ENCODE results near the gene NET1. TPM values are rescaled to one million over a fixed set of nuclear protein-coding genes. Genes with fewer than 3 reads are reported as not detected.
"Not testable (repeated sequence)": the region's sequence is repeated elsewhere in the genome, so short reads cannot be mapped to it uniquely, and the experiment has no call there.

Gene NET1
- total RNA-seq, 1 donor from 2014 or later, result 95.9 TPM

DNA sequence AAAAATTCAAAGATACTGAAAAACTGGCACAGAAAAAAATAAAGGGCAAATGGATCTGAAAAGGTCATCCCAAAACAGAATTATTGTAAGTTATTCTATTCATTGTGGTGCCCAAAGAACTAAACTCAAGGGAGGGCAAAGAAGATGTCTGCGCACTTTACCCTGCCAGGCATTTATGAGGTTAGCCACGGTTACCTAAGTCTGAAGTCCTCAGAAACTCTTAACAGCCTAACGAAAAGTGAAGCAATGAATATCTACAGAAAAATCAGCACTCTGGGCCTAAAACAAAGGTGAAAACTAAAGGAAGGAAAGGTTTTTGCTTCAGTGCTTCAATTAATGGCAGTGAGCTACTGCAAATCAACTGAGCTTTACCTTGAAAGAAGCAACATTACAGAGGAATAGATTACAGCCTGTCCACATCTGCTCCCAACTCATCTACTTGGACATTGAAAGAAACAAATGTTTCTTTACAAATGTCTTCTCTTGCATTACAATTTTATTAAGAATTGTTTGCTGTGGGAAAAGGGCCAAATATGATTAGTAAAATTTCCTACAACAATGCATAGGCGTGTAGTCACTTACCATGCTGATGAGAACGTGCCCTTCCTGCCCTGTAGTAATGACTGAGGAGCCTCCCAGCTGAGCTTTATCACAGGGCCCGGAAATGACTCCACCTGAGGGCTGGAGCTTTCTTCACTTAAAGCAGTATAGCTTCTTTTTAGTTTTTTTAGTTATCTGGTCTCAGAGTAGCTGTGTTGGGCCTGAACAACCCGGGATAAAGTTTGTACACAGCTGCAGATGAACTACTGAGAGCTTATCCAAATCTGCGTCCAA, 7.9 kb upstream of the NET1 start, which contains the start of gene TUBAL3:
TUBAL3 (minus strand) TSS at position 621 of the 834 bp plus-strand sequence; CDS start at position 585, 36 bp downstream.
- H3K9me3 ChIP-seq, result no peaks in the 10 kb centered on the region
- H3K4me3 ChIP-seq, result no peak within 1 kb of the TSS
- no peaks in the 10 kb centered on the region for H3K36me3 ChIP-seq
- intact Hi-C loops (cut with DNase I), result no loop called here
- no peaks in the 10 kb centered on the region for H3K4me1 ChIP-seq
- no peak within 1 kb of the TSS for H3K27ac ChIP-seq
- TF ChIP-seq, protein P1, sequence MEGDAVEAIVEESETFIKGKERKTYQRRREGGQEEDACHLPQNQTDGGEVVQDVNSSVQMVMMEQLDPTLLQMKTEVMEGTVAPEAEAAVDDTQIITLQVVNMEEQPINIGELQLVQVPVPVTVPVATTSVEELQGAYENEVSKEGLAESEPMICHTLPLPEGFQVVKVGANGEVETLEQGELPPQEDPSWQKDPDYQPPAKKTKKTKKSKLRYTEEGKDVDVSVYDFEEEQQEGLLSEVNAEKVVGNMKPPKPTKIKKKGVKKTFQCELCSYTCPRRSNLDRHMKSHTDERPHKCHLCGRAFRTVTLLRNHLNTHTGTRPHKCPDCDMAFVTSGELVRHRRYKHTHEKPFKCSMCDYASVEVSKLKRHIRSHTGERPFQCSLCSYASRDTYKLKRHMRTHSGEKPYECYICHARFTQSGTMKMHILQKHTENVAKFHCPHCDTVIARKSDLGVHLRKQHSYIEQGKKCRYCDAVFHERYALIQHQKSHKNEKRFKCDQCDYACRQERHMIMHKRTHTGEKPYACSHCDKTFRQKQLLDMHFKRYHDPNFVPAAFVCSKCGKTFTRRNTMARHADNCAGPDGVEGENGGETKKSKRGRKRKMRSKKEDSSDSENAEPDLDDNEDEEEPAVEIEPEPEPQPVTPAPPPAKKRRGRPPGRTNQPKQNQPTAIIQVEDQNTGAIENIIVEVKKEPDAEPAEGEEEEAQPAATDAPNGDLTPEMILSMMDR (IDR thresholded peaks at IDR 0.05), result no peak
- H3K27me3 ChIP-seq, result no peaks in the 10 kb centered on the region
- DNase-seq (ENCODE audit: low spot score in 2 of 2), result no peak

DNA sequence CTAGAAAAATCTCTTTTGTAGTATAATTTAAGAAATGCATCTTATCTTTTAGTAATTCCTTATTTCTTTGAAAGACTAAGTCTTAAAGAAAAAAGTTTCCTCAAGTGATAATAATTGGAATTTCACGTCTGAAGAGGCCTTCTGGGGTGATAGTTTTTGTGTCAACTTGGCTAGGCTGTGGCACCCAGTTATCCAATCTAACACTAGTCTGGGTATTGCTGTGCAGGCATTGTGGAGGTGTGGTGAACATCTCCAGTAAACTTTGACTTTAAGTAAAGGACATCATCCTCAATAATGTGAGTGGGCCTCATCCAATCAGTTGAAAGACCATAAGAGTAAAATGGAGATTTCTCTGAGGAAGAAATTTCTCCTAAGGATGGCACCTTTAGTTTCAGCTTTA, 5.4 kb upstream of the NET1 start:
- Histone ChIP-seq H3K4me1 (no peaks in the 10 kb centered on the region), H3K9me3 (no peaks in the 10 kb centered on the region), H3K27me3 (no peaks in the 10 kb centered on the region), H3K4me3 (no peak overlapping the region), H3K36me3 (no peaks in the 10 kb centered on the region), H3K27ac (no peak overlapping the region)
- TF ChIP-seq, protein P1 (IDR thresholded peaks at IDR 0.05), result no peak
- DNase-seq (ENCODE audit: low spot score in 2 of 2), result no peak
- intact Hi-C loops (cut with DNase I), result no loop called here

DNA sequence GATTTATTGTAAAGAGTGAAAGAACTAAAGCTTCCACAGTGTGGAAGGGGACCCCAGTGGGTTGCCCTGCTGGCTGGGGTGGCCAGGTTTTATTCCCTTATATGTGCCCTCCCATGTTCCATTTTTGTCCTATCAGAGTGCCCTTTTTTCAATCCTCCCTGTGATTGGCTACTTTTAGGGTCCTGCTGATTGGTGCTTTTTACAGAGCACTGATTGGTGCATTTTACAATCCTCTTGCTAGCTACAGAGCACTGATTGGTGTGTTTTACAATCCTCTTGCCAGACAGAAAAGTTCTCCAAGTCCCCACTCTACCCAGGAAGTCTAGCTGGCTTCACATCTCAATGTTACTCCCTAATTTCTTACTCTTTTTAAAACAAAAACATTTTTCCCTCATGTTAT, 1.6 kb upstream of the NET1 start:
- H3K9me3 ChIP-seq; H3K27me3 ChIP-seq; H3K36me3 ChIP-seq; H3K4me3 ChIP-seq; DNase-seq (ENCODE audit: low spot score in 2 of 2); H3K27ac ChIP-seq; H3K4me1 ChIP-seq: not testable (repeated sequence)
- intact Hi-C loops (cut with DNase I), result loop anchor here (5.0 kb wide), 1 partner anchor 37 kb away; no protein-coding TSS in a partner anchor

DNA sequence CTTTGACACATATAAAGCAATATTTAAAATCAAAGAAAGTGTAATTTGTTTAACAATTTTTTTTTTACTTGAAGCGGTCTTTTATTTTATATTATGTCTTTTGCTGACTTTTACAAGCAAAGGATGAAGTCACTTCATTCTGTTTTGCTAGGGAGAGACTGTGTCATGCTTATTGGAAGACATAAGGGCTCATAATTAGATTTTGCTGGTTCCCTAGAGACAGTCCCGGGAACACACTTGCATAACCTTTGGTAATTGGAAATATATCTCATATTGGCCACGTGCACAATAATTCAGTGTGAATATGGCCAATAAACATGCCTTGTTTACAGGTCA, 448 bp upstream of the NET1 start:
- H3K9me3 ChIP-seq, result no peaks in the 10 kb centered on the region
- no peaks in the 10 kb centered on the region for H3K27me3 ChIP-seq
- DNase-seq (ENCODE audit: low spot score in 2 of 2), result no peak
- intact Hi-C loops (cut with DNase I), result loop anchor here (2.0 to 5.0 kb wide), 2 partner anchors 17 to 35 kb away; no protein-coding TSS in a partner anchor
- no peaks in the 10 kb centered on the region for H3K36me3 ChIP-seq
- peak overlapping the region; percentile 78 to 87 for H3K4me3 ChIP-seq
- TF ChIP-seq, protein P1 (IDR thresholded peaks at IDR 0.05), result no peak
- H3K27ac ChIP-seq, result peak overlapping the region; percentile 88 to 96
- H3K4me1 ChIP-seq, result peaks cover 0 to 6% of the 10 kb centered on the region in 2 donors

DNA sequence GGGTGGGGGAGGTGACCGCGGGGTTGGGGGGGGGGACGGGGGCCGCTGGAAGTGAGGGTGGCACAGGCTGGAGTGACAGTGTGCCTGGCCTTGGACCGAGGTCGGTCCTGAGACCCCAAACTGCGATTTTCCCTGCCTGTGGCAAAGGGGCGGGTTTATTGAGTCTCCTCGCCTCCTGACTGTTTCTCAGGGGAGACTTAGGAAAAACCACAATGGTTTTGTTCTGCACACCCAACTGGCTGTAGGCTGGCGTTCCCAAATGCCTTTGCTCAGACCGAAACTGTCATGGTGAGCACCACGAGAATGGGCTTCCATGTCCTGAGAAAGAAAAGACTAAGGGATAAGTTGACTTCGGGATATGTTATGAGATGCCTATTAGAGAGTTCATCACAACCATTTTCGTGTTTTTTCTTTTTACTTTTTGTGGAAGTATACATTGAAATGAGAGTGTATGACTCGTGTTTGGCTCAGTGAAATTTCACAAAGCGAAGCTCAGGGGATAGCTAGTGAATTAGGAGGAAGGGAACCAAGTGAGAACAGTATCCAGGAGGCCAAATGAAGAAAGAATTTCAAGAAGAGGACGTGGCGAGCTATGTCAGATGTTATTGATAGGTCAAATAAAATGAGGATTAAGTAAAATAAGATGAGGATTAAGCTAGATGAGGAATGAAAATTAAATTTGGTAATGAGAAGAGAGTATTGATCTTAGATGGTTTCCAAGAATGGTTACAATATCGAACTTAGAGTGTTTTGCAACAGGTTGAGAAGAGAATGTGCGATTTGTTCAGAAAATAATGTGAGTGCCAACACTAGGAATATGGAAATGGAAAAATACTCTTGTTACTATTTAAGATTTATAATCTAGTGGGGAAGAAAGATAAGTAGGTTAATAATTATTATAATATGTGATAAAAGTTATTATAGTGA, 918 bp downstream of the NET1 start:
- H3K27me3 ChIP-seq, result no peaks in the 10 kb centered on the region
- peaks cover 0 to 1% of the 10 kb centered on the region in 2 donors for H3K9me3 ChIP-seq
- H3K36me3 ChIP-seq, result no peaks in the 10 kb centered on the region
- peak overlapping the region; percentile 78 to 87 for H3K4me3 ChIP-seq
- intact Hi-C loops (cut with DNase I), result loop anchor here (2.0 to 5.0 kb wide), 2 partner anchors 16 to 34 kb away; no protein-coding TSS in a partner anchor
- H3K27ac ChIP-seq, result peak overlapping the region; percentile 88 to 96
- DNase-seq (ENCODE audit: low spot score in 2 of 2), result peak in 1 of 2 donors; percentile 65
- peaks cover 0 to 6% of the 10 kb centered on the region in 2 donors for H3K4me1 ChIP-seq
- TF ChIP-seq, protein P1 (IDR thresholded peaks at IDR 0.05), result no peak
